ENCODE results near the gene PTPRG. TPM values are rescaled to one million over a fixed set of nuclear protein-coding genes. Genes with fewer than 3 reads are reported as not detected.

The PTPRG gene
- total and polyA plus RNA-seq, 12 donors = 6.3 to 119 (median 72.2) TPM

- no peaks in the 10 kb centered on the region for H3K4me1 ChIP-seq (replicated peaks in 1 of 2)
These were observed 106.4 kb downstream of the PTPRG start for GRCh38 chr3:61667814-61668213.

DNA sequence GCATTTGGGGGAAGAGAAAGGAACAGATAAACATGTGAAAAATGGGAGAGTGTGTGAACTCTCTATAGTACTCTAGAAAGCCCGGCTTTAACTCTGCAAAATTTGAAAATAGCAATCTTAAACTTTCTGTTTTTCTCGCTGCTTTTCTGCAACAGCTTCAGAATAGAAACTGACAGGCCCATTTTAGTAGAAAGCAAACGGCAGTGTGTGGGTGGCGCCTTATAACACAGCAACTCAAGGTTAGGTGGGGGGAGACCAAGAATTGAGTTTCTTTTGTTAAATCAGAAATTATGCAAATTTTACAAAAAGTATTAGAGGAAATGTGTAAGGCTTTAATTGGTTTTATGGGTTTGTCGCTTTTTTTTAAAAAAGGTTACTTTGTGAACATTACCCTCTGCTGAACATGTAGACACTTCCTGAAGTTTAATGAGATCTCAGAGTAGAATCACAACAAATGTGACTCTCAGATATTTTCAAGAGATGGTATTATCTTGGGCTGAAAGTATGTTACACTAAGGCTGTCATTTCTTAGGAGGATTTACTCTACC, 107.0 kb downstream of the PTPRG start:
- Histone ChIP-seq H3K27me3 (no peaks in the 10 kb centered on the region), H3K27ac (no peak overlapping the region), H3K36me3 (replicated peaks in 1 of 2) (no peaks in the 10 kb centered on the region), H3K4me3 (no peak overlapping the region), H3K4me1 (replicated peaks in 1 of 2) (no peaks in the 10 kb centered on the region), H3K9me3 (replicated peaks in 1 of 3) (no peaks in the 10 kb centered on the region)
- 69 to 77% (median 73%) methylated on average over 5 of the region's 5 CpGs for WGBS, 4 donors
- no peak for DNase-seq
- TF ChIP-seq CTCF (IDR thresholded peaks at IDR 0.05) (no peak), POLR2A (IDR thresholded peaks at IDR 0.05) (no peak)
- intact Hi-C loops (cut with DNase I) = no loop called here

More at GRCh38 chr3:61667814-61668213, 106.4 kb downstream of the PTPRG start:
- Histone ChIP-seq H3K9me3 (replicated peaks in 1 of 3) (no peaks in the 10 kb centered on the region), H3K4me3 (no peak overlapping the region), H3K36me3 (replicated peaks in 1 of 2) (no peaks in the 10 kb centered on the region), H3K27me3 (no peaks in the 10 kb centered on the region), H3K27ac (no peak overlapping the region)
- intact Hi-C loops (cut with DNase I) = no loop called here
- TF ChIP-seq CTCF (IDR thresholded peaks at IDR 0.05) (no peak), POLR2A (IDR thresholded peaks at IDR 0.05) (no peak)
- no peak for DNase-seq

GRCh38 chr3:61669203-61669602, 107.8 kb downstream of the PTPRG start:
- Histone ChIP-seq H3K27ac (no peak overlapping the region), H3K4me1 (replicated peaks in 1 of 2) (no peaks in the 10 kb centered on the region), H3K4me3 (no peak overlapping the region), H3K27me3 (no peaks in the 10 kb centered on the region), H3K9me3 (replicated peaks in 1 of 3) (no peaks in the 10 kb centered on the region), H3K36me3 (replicated peaks in 1 of 2) (no peaks in the 10 kb centered on the region)
- no peak for TF ChIP-seq CTCF (IDR thresholded peaks at IDR 0.05)
- no peak for TF ChIP-seq POLR2A (IDR thresholded peaks at IDR 0.05)
- WGBS, 4 donors = 68 to 80% (median 71%) methylated on average over 3 of the region's 3 CpGs
- intact Hi-C loops (cut with DNase I) = no loop called here
- no peak for DNase-seq

DNA sequence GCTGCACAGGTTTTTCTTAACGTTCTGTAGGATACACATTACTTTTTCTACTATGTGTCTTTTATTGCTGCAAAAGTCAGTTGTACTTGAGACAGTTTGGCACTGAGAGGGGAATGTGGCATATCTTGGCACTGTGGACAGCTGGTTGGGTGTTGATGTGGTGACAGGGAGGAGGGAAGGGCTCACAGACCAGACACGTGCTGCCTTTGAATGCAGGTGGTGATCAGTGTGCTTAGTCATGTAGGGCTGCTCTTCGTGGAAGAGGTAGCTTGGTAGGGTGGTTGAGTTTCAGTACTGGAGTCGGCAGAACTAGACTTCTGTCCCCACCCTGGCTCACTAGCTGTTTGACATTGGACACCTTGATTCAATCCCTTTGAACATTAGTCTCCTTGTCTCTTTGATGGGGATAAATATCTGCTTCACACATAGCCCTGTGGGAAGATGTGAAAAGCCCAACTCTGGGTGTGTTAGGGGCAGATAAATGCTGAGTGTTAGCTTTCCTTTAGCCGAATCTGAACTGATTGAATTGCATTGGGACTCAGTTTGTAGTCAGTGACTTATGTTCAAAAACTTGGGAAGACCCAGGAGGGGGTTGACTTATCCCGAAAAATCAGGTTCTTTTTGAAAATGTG, 108.4 kb downstream of the PTPRG start:
- Histone ChIP-seq H3K9me3 (replicated peaks in 1 of 3) (no peaks in the 10 kb centered on the region), H3K36me3 (replicated peaks in 1 of 2) (no peaks in the 10 kb centered on the region), H3K4me1 (replicated peaks in 1 of 2) (no peaks in the 10 kb centered on the region), H3K4me3 (no peak overlapping the region), H3K27me3 (no peaks in the 10 kb centered on the region), H3K27ac (no peak overlapping the region)
- TF ChIP-seq POLR2A (IDR thresholded peaks at IDR 0.05) (no peak), CTCF (IDR thresholded peaks at IDR 0.05) (no peak)
- intact Hi-C loops (cut with DNase I) = no loop called here
- DNase-seq = no peak
- WGBS, 4 donors = 74 to 85% (median 80%) methylated on average over 6 of the region's 6 CpGs

All from adrenal gland (tissue), 12 donors.